K562 (cell line): ENCODE data around the gene LHPP. TPM values are rescaled to one million over a fixed set of nuclear protein-coding genes. Genes with fewer than 3 reads are reported as not detected.

ENCODE experiments used
- ATF2 ChIP-seq: sonication (generic); formaldehyde crosslinking; IDR thresholded peaks from 2 replicates; pipeline ENCODE4 v1.8.1; 2022; ENCODE audit warnings: missing genetic modification reagents
- EHMT2 ChIP-seq: fragments of 450-650 bp; IDR thresholded peaks from 2 replicates; pipeline ENCODE4 v1.6.1; 2018; ENCODE audit warnings: antibody characterized with exemption
- HNRNPH1 ChIP-seq: fragments of 200-400 bp; formaldehyde crosslinking; optimal IDR thresholded peaks from 2 replicates; pipeline ENCODE3; 2017; ENCODE audit warnings: low read depth, mild to moderate bottlenecking, low read length, moderate library complexity
- RBFOX2 ChIP-seq: fragments of 200-400 bp; formaldehyde crosslinking; IDR thresholded peaks from 2 replicates; pipeline ENCODE4 v1.6.1; 2017; ENCODE audit warnings: low read depth, mild to moderate bottlenecking, low read length, moderate library complexity
- SMARCA4 ChIP-seq: fragments of 450-650 bp; IDR thresholded peaks from 2 replicates; pipeline ENCODE4 v1.6.1; 2016
- SMARCC2 ChIP-seq: fragments of 450-650 bp; IDR thresholded peaks from 2 replicates; pipeline ENCODE4 v1.6.1; 2017; ENCODE audit warnings: antibody characterized with exemption, moderate library complexity, mild to moderate bottlenecking, low read depth
- SOX6 ChIP-seq: fragments of 450-650 bp; IDR thresholded peaks from 2 replicates; pipeline ENCODE4 v1.6.1; 2014; ENCODE audit warnings: mild to moderate bottlenecking
- TAF1 ChIP-seq: IDR thresholded peaks from 2 replicates; pipeline ENCODE4 v1.6.1; 2011; ENCODE audit warnings: mild to moderate bottlenecking, low read length, moderate library complexity; ENCODE audit not compliant: insufficient read depth, control insufficient read depth, severe bottlenecking; ENCODE audit errors: extremely low read depth
- polyA plus RNA-seq, 8 experiments: library from polyadenylated mRNA; depleted of rRNA in 4 of 8; stranded (reverse) in 5 of 8; unstranded in 3 of 8; fragments of >200 nt; fragmentation: Nextera tagmentation in 2 of 8; fragmentation: Illumina TruSeq in 1 of 8; extraction: Ambion mirVana in 2 of 8; extraction: Trizol in 1 of 8; gene quantifications; 2 replicates each; pipeline versions ENCODE4 v1.2.1 to v1.2.3, GENCODE V29; 2011 to 2014; ENCODE audit warnings: inconsistent platforms in 1 of 8, missing spikeins in 1 of 8
- total RNA-seq, 7 experiments: library from RNA; depleted of rRNA in 6 of 7; stranded (reverse); fragments of >200 nt in 6 of 7; fragmentation: Illumina TruSeq in 2 of 7; extraction: Trizol in 2 of 7; gene quantifications; 2 replicates each; pipeline versions ENCODE4 v1.2.1 to v1.2.3, GENCODE V29; 2011 to 2021; ENCODE audit warnings: low replicate concordance in 1 of 7
- TF ChIP-seq, protein P1 (sequence below): fragments of 250-450 bp; sonication (Bioruptor Pico); IDR thresholded peaks from 2 replicates; pipeline ENCODE4 v1.5.0; 2021; ENCODE audit warnings: mild to moderate bottlenecking, moderate library complexity
- TF ChIP-seq, protein P2 (sequence below), 2 experiments: fragments of 450-650 bp; IDR thresholded peaks; 2 replicates each; pipeline ENCODE4 v1.6.1; 2016

LHPP gene
- total and polyA plus RNA-seq, 9 of the 15 experiments (the other 6 are each of a cell fraction or from before 2014, with no cell fraction given): 0.34 to 7.4 (median 3.0) TPM

DNA sequence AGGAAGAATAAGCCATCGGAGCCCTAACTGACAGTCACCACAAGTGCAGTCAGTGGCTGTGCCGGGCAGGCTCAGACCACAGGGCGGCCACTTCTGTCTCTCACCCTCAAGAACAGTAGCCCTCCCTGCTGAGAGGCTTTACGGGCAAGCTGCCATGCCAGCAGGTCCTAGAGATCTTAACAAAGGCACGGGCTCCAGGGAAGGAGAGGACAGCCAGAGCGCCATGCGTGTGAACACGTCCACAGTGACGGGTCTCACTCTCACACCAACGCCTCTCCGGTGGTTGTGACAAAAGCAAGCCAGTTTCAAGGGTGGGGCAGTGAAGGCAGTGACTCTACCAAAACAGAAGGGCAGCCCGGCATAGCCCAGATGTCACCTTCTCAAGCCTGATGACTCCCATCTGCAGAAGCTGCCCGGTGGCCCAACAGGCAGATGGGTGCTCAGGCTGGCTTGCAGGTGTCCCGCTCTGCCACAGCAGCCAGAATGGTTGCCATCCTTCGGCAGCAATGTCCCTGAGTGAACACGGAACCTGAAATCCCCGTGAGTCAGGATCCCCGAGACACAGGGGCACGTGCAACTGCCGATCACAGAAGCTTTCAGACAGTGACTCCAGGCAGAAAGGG, 180.6 kb downstream of the LHPP start (continued):
- TF ChIP-seq, protein P1, sequence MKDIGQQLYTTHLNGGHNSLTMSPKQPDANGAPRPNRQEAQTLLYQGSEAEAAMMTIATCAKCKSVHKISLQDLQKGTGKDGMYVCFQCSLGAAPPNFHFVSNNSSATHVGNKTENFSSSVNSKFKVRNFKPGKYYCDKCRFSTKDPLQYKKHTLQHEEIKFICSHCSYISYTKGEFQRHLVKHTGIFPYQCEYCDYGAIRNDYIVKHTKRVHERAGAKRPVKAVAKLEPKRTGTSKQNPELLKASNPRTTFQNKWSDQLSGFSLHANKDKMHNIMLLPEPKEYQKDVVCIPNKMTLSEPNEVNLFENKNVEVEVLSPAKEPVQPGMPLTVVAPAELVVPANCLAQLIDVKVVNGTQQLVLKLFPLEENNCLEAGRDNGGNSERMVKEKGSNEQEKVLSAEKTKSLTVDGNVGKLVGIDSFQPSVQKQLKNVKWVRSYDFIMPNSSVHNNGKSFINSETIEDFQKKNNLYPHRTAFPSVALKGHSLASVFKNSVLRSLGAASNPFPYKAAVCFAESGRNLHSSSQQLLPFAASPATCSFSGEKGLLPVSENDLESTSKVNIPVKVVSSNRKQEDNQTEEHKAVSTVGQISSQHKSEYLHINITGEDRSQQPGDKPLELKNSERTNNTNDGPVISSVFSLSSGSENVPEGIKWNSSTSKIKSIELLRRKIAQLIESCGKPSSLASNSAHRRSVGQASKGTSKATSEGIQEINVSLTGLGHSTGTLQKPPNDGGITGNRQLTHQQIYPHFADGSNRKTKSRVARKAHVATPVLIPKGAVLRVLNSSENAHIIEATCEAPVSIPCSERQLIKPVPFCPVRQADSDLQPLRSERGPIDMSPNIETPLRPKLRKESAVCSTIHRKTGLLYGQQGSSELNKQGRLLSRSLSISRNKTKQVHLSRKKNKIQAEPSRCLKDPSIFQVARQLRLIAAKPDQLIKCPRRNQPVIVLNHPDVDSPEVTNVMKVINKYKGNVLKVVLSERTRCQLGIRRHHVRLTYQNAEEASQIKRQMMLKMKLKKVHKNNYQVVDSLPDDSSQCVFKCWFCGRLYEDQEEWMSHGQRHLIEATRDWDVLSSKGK (CRISPR knock-in tag): no peak
- TF ChIP-seq TAF1: no peak
- TF ChIP-seq ATF2 (CRISPR knock-in tag): no peak
- no peak for TF ChIP-seq SOX6
- no peak for TF ChIP-seq EHMT2
- TF ChIP-seq, protein P2, sequence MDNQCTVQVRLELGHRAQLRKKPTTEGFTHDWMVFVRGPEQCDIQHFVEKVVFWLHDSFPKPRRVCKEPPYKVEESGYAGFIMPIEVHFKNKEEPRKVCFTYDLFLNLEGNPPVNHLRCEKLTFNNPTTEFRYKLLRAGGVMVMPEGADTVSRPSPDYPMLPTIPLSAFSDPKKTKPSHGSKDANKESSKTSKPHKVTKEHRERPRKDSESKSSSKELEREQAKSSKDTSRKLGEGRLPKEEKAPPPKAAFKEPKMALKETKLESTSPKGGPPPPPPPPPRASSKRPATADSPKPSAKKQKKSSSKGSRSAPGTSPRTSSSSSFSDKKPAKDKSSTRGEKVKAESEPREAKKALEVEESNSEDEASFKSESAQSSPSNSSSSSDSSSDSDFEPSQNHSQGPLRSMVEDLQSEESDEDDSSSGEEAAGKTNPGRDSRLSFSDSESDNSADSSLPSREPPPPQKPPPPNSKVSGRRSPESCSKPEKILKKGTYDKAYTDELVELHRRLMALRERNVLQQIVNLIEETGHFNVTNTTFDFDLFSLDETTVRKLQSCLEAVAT (IDR thresholded peaks at IDR 0.05): no peak
- TF ChIP-seq SMARCA4: no peak
- TF ChIP-seq RBFOX2: no peak
- no peak for TF ChIP-seq SMARCC2
- no peak for TF ChIP-seq HNRNPH1
- TF ChIP-seq, all 486 proteins: peak for 0
